Stimulated activated CD4-positive, alpha-beta T cell treated with anti-CD3 and anti-CD28 coated beads, Interleukin-15, amount 100 ng/mL, for 1 hour (primary cell): Measurements from ENCODE around the gene CDK11B.

Experiments used
- DNase-seq, 2 donors: peaks; one replicate each; pipeline ENCODE4 v3.0.0-alpha.2; 2020; ENCODE audit warnings: low read depth in 1 of 2, low spot score in 1 of 2

CDK11B gene

DNA sequence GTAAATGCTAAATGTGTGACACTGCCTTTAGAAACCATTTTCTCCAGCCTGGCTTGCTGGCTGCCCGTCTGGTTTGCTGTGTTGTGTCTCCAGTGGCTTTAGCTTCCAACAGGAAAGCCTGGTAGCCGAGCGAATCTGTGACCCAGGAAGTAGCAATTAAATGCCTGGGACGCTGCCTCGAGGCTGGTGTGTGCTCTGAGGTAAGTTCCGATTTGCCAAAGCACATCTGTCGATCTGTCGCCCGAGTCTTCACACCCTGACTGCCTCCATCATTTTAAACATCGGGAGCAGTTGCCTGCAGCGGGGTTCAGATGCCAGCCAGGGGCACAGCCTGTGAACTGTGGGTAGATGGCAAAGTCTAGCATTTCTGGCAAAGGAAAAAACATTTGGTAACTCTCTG lies 41.3 kb downstream of the CDK11B start:
- DNase-seq: no peak

DNA sequence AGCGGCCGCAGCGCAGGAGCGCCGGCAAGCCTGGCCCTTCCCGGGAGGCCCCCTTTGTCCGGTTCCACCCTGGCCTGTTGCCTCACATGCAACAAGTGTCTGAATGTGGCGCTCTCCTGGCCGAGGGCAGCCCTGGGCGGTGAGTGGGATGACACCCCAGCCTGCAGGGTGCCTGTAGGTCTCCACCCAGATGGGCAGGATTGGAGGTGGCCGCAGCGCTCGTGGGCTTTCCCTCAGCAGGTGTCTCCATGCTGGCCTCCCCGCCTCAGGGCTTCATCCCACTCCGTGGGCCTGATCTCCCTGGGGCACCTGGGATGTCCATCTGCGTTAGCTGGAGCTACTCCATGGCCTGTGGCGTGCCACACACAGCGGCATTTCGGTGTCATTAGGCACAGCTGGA lies 42.0 kb downstream of the CDK11B start:
- DNase-seq: no peak

DNA sequence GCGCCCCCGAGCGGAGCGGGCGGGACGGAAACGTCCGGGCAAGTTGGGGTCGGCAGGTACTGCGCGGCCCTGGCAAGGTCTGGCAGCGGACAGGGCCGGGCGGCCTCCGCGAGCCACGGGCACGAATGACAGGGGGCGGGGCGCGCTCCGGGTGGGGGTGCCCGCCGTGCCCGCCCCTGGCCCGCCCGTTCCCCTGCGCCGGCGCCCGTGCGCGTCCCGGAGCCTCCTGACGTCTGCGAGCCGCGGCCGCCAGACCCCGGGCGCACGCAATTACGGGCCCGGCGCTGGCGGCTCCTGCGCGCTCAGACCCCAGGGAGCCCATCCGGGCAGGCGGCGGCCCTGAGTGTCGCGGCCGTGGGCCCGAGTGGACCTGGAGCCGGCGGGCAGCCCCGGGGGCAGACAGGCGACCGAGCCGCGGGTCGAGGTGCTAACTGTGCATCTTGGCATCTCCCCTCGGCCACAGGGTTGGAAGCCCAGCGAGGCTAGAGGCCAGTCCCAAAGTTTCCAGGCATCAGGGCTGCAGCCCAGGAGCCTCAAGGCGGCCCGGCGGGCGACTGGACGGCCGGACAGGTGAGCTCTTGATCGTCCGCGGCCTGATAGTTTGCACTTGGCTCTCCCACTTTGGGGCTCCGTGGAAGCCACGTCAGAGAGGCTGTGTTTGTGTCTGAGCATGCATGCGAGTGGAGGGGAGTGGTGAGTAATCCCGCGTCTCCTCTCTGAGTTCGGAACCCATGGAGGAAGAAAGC lies 42.6 kb downstream of the CDK11B start:
- DNase-seq: no peak

DNA sequence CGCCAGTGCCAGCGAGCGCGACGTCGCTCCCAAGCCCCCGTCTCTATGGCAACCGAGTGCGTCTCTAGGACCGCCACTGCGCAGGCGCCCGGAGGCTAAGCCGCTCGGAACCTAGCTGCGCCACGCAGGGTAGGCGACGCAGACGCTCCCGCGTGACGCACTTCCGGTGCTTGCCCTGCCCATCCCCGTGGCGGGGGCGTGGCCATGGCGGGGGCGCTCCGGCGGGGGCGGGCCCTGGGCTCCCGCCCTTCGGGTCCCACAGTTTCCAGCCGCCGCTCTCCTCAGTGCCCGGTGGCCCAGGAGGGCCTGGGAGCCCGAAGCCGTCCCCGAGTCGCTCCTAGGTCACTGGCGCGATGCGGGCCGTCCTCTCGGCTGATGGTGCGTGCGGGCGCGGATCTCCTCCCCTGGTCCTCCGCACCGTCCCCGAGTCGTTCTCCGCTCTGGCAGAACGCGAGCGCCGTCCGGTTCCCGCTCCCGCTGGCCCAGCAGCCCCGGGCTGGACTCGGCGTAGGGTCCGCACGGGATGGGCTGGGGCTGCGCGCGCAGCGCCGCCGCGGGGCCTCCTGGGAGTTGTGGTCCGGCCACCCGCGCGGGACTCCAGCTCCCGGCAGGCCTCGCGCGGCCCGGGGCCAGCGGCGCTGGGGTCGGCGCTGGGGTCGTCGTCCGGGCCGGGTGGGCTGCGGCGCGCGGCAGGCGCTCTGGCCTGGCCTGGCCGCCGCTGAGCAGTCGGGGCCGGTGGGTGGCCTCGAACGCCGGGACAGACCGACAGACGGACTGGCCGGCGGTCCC lies 43.4 kb downstream of the CDK11B start, which contains the start of gene MIB2:
Gene MIB2 (plus strand): TSS at position 245 of the 789 bp plus-strand sequence. CDS start 7,953 bp downstream, outside the sequence.
- peak; percentile 98 for DNase-seq

DNA sequence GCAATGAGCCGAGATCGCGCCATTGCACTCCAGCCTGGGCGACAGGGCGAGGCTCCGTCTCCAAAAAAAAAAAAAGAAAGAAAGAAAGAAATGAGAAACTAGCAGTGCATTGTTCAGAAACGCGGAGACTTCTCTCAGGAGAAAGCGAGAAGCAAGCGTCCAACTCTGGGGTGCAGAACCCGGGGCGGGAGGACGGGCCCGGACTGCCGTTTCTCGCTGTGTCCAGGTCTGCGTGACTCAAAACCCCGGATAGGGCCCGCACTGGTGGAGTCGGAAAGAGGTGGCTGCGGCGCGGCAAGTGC lies 43.9 kb downstream of the CDK11B start:
- no peak for DNase-seq

DNA sequence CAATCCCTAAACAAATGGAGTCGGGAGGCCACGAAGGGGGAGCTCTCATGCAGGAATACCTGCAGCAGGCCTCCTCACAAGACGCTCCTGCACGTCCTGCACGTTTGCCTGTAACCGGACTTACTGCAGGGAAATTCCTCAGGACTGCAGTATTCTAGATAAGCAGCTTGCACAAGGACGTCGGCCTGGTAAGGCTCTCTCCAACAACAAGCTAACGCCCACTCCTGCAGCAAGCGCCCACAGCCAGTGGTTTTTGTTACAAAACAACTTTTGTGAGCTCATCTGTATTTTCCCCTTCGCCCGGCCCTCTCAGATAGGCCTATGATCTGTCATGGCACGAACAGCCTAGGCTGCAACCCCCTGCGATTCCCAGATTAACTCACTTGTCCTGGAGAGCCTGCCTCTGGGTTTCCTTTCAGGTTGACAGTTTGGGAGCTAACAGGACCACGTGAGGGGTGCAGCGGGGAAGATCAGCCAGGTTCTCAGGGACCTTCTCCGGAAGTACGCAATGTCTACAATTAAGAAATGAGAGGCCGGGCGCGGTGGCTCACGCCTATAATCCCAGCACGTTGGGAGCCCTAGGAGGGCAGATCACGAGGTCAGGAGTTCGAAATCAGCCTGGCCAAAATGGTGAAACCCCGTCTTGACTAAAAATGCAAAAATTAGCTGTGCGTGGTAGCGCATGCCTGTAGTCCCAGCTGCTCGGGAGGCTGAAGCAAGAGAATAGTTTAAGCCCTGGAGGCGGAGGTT lies 44.4 kb downstream of the CDK11B start:
- peak in 1 of 2 donors; percentile 38 for DNase-seq

DNA sequence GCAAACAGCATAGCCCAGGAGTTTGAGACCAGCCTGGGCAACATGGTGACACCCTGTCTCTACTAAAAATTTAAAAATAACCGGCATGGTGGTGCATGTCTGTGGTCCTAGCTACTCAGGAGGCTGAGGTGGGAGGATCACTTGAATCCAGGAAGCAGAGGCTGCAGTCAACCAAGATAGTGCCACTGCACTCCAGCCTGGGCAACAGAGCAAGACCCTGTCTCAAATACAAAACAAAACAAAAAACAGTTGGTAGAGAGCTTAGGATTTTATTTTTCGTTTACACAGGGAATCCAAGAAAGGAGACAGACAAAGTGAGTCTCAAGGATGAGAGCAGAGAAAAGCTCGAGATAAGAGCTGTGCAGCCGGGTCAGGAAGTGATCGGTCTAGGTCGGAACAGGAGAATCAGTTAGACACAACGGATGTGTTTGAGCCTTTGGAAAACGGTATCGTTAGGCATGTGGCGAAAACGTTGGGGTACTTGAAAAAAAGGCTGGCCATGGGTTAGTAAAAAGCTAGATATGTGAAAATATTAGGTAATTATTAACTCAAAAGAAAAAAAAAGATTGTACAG lies 45.2 kb downstream of the CDK11B start:
- no peak for DNase-seq

DNA sequence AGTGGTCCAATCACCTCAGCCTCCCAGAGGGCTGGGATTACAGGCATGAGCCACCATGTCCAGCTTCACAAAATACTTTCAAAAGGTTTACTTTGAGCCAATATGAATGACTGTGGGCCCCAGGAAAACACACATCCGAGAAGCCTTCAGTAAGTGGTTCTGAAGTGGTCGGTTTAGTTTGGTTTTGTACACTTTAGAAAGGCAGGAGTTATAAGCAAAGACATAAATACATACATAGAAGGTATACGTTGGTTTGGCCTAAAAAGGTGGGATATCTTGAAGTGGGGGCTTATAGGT lies 46.8 kb downstream of the CDK11B start:
- no peak for DNase-seq

DNA sequence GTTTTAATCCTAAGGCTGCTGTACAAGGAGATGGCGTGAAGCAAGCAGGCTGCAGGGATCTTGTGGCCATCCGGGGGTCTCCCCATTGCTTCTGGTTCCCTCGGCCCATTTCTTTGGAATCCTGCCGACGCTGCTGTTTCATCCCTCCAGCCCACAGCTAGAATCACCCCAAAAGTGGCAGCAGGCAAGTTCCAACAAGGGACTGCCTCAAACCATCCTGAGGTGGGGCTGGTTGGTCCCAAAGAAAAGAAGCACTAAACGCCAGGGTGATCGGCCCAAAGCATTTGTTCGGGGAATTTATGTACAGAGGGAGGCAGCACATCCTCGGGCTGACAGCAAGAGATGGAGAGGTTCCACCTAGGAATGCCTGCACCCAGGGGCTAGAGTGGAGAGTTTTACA lies 48.0 kb downstream of the CDK11B start:
- DNase-seq: no peak

DNA sequence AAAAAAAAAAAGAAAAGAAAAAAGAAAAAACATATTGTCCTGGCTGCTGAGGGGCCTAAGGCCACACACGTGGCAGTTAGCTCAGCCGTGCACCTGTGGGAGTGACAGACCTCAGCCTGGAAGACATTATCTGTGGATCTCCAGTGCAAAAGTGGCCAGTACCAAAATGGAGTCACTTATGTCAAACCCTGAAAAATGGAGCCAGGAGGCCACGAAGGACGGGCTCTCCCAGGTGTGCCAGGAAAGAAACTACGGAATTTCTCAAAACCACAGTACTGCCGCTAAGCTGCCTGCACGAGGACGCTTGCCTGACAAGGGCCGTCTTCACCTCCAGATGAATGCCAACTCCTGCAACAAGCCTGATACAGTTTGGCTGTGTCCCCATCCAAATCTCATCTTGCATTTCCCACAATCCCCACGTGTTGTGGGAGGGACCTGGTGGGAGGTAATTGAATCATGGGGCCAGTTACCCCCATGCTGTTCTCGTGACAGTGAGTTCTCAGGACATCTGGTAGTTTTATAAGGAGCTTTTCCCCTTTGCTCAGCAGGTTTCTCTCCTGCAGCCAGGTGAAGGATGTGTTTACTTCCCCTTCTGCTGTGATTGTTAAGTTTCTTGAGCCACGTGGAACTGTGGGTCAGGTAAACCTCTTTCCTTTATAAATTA lies 48.9 kb downstream of the CDK11B start:
- no peak for DNase-seq

DNA sequence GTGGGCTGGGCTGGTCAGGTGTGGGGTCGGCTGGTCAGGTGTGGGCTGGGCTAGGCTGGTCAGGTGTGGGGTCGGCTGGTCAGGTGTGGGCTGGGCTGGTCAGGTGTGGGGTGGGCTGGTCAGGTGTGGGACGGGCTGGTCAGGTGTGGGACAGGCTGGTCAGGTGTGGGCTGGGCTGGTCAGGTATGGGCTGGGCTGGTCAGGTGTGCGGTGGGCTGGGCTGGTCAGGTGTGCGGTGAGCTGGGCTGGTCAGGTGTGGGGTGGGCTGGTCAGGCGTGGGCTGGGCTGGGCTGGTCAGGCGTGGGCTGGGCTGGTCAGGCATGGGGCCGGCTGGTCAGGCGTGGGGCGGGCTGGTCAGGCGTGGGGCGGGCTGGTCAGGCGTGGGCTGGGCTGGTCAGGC lies 52.6 kb downstream of the CDK11B start:
- DNase-seq: no peak

DNA sequence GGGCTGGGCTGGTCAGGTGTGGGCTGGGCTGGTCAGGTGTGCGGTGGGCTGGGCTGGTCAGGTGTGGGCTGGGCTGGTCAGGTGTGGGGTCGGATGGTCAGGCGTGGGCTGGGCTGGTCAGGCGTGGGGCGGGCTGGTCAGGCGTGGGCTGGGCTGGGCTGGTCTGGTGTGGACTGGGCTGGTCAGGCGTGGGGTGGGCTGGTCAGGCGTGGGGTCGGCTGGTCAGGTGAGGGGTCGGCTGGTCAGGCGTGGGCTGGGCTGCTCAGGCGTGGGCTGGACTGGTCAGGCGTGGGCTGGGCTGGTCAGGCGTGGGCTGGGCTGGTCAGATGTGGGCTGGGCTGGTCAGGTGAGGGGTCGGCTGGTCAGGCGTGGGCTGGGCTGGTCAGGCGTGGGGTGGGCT lies 53.1 kb downstream of the CDK11B start:
- no peak for DNase-seq

DNA sequence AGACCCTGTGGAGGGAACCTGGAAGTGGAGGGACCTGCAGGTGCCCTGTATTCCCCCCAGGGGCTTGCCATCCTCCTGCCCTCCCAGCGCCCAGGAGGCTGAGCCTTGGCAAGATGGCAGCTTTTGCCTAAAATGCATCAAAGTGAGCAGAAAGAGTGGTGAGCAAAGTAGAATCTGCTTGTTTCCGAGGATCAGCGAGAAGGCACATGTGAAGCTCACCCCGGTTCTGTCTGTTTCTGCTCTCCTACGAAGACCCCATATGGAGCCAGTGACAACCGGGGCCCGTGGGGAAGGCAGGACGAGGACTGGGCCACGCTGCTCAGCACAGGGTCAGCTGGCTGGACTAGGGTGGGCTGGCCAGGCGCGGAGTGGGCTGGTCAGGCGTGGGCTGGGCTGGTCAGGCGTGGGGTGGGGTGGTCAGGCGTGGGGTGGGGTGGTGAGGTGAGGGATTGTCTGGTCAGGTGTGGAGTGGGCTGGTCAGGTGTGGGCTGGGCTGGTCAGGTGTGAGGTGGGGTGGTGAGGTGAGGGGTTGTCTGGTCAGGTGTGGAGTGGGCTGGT lies 53.7 kb downstream of the CDK11B start:
- DNase-seq: no peak

DNA sequence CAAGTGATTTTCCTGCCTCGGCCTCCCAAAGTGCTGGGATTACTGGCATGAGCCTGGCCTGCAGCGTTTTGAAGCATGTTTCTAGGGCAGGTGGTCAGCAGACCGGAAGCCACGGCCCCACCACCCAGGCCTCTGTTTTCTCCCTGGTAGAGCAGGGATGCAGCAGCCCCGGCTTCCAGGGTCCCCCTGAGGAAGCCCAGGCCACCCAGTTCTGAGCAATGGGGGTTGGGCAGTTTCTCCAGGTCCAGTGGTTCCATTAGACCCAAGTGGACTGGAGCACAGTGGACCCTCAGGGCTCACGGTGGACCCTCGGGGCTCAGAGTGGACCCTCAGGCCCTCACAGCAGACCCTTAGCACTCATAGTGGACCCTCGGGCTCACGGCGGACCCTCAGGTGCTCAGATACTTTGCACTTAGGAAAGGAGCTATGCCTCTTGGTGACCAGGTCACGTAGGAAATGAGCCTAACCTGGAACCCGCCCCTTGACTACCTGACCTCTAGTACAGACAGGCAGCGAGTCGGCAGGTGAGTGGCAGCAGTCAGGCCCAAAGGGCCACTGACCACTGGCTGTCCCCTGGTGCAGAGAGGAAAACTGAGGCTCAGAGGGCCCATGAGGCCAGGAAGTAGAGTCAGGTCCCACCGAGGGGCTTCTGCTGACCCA lies 54.3 kb downstream of the CDK11B start:
- no peak for DNase-seq

DNA sequence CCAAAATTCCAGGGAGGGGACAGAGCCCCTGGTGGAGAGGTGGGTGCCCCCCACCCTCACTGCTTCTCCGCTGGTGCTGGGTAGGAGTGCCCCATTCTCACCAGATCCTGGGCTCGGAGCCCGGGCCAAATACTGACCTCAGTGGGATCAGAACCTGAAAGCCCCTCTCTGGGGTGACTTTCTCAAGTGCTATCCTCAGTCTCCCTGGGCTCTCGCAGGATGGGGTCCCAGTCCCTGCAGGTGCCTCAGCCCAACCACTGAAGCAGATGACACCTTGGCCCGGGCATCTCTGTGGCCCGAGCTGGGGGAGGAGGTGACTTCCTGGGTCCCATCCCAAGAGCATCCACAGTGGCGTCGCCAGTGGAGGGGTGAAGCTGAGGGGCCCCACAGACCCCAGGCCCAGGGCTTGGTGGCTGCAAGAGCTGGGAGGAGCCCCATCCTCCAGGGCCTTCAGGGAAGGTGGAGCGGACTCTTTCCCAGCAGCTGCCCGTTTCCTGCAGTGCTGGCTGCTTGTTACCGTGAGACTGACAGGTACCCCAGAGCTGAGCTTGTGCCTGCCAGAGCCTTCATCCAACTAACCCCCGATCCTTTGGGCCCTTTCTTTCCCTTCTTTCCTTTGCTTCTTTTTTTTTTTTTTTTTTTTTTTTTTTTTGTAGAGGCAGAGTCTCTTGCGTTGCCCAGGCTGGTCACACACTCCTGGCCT lies 55.0 kb downstream of the CDK11B start:
- DNase-seq: no peak

DNA sequence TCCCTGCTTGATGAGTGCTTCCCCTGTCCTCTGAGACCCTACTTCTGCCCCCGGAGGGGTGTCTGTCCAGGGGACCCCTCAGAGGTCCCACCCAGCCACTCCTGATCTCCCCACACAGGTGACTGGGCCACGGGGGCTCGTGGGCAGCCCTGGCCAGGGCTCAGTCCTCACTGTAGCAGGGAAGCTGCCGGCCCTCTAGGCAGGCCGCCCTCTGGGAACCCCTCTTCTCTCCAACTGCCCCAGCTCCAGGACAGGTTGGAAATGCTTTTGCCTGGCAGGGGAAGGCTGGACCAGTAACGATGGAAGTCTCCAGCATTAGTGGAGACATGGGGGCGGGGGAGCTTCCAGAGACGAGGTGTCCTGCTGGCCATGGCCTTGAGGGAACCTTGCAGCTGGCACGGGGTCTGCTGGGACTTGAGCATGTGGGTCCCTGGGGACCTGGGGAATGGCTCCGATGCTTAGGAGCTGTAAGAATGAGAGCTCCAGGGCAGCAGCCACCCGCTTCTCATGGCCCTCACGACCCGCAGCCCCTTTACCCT lies 55.8 kb downstream of the CDK11B start:
- DNase-seq: no peak

DNA sequence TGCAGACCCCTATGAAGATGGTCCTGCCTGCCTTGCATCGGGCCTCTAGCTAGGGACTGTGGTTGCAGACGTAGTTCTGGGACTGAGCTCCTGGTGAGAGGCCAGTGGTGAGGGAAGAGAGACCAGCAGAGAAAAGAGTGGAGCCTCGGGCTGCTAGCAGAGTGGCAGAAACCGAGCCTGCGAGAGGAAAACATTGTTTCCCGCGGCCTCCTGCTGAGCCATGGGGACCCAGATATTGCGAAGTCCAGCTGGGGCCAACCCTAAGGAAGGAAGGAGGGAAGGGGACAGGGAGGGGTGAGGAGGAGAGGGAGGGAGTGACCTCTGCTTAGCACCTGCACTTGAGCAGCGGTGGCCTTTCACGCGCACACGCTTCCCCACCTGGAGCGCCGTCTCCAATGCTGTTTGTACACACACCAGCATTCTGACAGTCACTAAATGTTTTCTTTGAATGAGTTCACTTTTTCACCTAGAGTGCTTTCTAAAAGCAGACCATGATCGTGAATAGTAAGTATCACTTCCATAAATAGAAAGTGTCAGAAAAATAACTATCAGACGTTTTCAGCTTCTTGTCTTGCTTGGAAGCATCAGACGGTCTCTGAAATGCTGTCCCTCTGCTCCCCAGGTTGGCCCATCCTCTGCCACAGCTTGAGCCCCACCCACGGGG lies 56.4 kb downstream of the CDK11B start:
- no peak for DNase-seq

DNA sequence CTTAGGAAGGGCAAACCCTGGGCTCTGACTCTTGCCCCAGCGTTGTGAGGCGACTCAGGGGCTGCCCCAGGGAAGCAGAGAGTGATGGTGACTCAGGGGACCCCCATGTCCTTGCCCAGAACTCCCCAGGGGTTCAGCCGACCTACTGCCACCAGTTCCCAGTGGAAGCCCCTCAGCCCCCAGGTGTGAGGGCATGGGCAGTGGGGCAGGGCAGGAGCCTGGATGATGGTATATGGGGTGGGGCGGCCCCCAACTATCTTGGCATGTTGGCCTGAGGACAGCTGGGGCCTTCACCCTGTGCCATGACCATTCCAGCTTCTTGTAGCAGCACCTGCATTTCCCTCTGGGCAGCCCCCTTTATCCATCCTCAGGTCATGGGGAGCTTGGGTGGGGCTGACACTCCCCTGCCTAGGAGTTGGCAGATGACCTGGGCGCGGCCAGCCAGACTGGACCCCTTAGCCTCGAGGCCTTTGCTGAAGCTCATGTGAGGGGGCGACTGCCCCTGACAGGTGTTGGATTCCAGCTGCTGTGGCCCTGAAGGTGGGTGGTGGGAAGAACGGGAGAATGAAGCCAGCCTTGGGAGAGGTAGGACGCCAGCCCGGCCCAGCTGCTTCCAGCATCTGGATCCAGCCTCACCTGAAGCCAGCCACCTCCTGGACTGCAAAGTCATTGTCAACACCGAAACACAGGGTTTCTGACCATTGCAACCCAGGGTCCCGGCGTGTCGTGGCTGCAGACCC lies 57.1 kb downstream of the CDK11B start:
- DNase-seq: no peak
